ENCODE results near the gene LMBR1. TPM values are rescaled to one million over a fixed set of nuclear protein-coding genes. Genes with fewer than 3 reads are reported as not detected.
"Not testable (repeated sequence)": the region's sequence is repeated elsewhere in the genome, so short reads cannot be mapped to it uniquely, and the experiment has no call there.

The LMBR1 gene
- total RNA-seq, 1 donor from 2014 or later, result 60.5 TPM

DNA sequence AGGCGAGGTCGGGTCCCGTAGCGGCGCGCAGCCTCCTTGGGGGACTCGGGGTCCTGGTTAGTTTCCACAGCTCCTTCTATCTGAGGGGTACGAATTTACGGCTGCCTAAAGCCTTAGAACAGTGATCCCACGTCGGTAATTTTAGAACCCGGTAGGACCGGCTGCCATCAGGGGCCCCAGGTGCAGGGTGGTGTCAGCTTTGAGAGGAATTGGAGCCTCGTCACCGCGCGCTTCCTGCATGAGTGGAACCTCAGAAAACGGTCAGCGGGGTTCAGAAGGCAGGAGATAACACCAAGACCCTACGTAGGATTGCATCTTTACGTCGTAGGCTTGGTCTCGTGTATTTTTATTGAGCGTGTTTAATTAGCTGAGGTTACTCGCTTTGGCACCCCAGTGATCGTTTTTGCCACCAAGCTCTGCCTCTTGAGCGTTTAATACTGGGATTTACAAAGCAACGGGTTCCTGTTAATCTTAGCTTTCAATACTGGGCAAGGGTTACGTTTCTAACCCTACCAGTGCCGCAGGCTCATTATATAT is 252.0 kb downstream of the LMBR1 start:
- peaks cover 1% of the 10 kb centered on the region for H3K27me3 Mint-ChIP-seq (ENCODE audit: low read depth)
- peak overlapping the region; percentile 97 for H3K4me3 Mint-ChIP-seq (ENCODE audit: low read depth)
- peaks cover 4% of the 10 kb centered on the region for H3K9me3 Mint-ChIP-seq
- peak overlapping the region; percentile 100 for H3K27ac Mint-ChIP-seq
- H3K4me1 Mint-ChIP-seq (ENCODE audit: low read depth), result peaks cover 36% of the 10 kb centered on the region
- peaks cover 30% of the 10 kb centered on the region for H3K36me3 Mint-ChIP-seq (ENCODE audit: low read depth)
- intact Hi-C loops (cut with micrococcal nuclease), result loop anchor here (1.0 to 2.0 kb wide), 6 partner anchors 16 to 836 kb away; partner anchors contain the start of gene LMBR1
- peak; percentile 72 for DNase-seq (ENCODE audit: low spot score)

DNA sequence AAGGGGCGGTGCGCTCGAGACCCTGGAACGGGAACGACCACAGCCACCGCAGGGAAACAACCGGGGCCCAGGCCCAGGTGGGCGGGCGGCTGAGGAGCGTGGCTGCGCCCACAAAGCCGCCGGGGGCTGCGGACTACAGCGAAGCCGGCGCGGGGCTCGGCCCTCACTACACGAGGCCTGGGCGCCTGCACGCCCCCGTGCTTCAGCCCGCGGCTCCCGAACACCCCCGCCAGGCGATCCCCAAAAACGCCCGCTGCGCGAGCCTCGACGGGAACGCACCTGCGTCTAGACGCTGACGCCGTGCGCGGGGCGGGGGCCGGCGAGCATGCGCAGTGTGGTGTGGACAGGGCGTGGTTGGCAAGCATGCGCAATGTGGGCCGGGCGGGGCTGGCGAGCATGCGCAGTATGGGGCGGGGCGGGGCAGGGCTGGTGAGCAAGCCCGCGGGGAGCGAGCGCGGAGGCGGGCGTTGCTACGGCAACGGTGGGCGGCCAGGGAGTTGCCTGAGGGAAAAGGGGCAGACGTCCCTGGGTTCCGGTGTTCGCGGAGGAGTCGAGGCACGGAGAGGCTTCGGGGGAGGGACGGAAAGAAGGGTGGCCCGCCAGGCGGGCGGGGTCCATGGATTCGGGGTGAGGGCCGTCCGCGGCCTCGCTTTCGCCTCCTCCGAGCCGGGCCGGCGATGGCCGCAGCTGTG is 252.6 kb downstream of the LMBR1 start, which contains the start of gene RNF32:
TSS of gene RNF32 (plus strand) at position 518 of the 692 bp plus-strand sequence. CDS start 3,104 bp downstream, outside the sequence.
- intact Hi-C loops (cut with micrococcal nuclease), result loop anchor here (1.0 to 2.0 kb wide), 6 partner anchors 15 to 836 kb away; partner anchors contain the start of gene LMBR1

DNA sequence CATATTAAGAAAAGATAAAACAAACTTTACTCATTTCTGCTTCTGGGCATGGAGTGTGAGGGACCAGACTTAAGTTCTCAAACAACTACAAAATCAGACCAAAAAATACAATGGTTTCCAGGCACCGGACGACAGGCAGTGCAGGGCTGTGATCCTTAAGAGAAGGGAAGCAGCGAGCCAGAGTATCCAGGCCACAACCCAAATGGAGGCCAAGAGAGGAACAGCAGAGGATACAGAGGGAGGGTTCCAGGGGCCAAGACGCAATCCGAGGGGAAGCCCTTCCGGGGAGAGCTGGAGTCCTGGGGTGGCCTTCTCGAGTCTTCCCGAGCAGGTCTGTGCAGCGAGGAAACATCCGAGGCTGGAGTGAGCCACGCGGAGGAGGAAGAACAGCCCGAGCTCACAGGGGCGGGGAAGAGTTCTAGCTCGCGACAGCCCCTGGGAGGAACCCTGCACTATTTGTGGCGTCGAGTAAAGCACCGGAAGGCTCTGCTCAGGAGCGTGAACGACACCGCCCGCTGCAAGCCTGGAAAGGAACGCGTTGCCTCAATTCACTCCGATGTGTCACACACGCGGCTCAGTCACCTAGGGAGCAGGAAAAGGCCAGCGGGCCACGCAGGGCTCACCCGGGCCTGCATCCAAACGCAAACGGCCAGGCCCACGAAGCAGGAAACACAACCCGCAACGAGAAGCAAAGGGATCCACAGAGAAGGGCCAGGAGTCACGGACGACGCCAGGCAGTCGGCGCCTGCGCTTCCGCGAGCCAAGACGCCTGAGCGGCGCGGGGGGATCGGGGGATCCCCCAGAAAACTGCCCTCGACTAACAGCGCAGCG is 253.3 kb downstream of the LMBR1 start:
- no peak for DNase-seq (ENCODE audit: low spot score)
- peak overlapping the region; percentile 94 for H3K27ac Mint-ChIP-seq
- intact Hi-C loops (cut with micrococcal nuclease), result loop anchor here (1.0 to 2.0 kb wide), 6 partner anchors 14 to 835 kb away; partner anchors contain the start of gene LMBR1
- peak overlapping the region; percentile 97 for H3K4me3 Mint-ChIP-seq (ENCODE audit: low read depth)
- H3K4me1 Mint-ChIP-seq (ENCODE audit: low read depth), result peaks cover 36% of the 10 kb centered on the region
- H3K27me3 Mint-ChIP-seq (ENCODE audit: low read depth), result no peaks in the 10 kb centered on the region
- peaks cover 34% of the 10 kb centered on the region for H3K36me3 Mint-ChIP-seq (ENCODE audit: low read depth)
- H3K9me3 Mint-ChIP-seq, result peaks cover 4% of the 10 kb centered on the region

More for the DNA sequence above, 252.6 kb downstream of the LMBR1 start, which contains the start of gene RNF32:
- H3K4me1 Mint-ChIP-seq (ENCODE audit: low read depth), result peaks cover 36% of the 10 kb centered on the region
- no peaks in the 10 kb centered on the region for H3K27me3 Mint-ChIP-seq (ENCODE audit: low read depth)
- peaks cover 4% of the 10 kb centered on the region for H3K9me3 Mint-ChIP-seq
- H3K36me3 Mint-ChIP-seq (ENCODE audit: low read depth), result peaks cover 34% of the 10 kb centered on the region
- peak within 1 kb of the TSS; percentile 97 for H3K4me3 Mint-ChIP-seq (ENCODE audit: low read depth)
- H3K27ac Mint-ChIP-seq, result peak within 1 kb of the TSS; percentile 100
- DNase-seq (ENCODE audit: low spot score), result peak; percentile 95

DNA sequence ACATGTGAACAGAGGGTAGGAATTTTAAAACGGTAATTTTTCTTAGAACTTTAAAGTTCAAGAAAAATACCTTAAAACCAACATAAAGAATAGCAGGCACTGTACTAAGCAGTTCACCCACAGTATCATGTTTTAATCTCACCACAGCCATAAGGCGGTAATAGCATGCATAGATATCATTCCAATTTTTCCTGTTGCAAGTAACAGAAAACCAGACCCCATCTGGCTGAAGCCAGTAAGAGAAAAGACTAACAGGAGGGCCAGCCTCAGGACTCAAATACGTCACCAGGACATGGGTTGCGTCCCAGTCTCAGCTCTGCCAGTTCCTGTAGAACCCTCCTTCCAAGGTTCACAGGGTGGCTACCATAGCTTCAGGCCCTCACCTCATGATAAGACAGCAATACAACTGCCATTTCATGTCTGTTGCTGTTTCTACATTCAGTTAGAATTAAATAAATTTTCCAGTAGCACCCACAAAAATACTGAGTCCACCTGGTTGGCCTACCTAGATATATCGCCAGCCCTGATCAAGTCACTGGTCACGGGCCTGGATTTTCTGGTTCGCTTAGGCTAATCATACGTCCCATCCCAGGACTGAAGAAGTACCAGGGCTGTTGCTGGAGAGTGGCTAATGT is 254.4 kb downstream of the LMBR1 start:
- Mint-ChIP-seq H3K4me1 (ENCODE audit: low read depth) (peaks cover 36% of the 10 kb centered on the region), H3K9me3 (peaks cover 4% of the 10 kb centered on the region), H3K4me3 (ENCODE audit: low read depth) (peak overlapping the region; percentile 97), H3K27ac (peak overlapping the region; percentile 94), H3K27me3 (ENCODE audit: low read depth) (peaks cover 2% of the 10 kb centered on the region), H3K36me3 (ENCODE audit: low read depth) (peaks cover 36% of the 10 kb centered on the region)
- intact Hi-C loops (cut with micrococcal nuclease), result no loop called here
- DNase-seq (ENCODE audit: low spot score), result no peak

DNA sequence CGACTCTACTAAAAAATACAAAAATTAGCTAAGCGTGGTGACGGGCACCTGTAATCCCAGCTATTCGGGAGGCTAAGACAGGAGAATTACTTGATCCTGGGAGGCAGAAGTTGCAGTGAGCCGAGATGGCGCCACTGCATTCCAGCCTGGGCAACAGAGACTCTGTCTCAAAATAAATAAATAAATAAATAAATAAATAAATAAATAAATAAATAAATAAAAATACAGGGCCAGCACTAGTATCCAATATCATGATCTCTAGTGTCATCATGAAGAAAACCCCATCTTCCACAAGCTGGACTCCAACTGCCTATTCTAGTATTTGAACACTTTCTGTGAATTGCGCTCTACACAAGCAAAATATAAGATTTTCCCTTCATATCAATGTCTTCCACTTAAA is 255.9 kb downstream of the LMBR1 start:
- H3K4me3 Mint-ChIP-seq (ENCODE audit: low read depth); H3K9me3 Mint-ChIP-seq; H3K27ac Mint-ChIP-seq; DNase-seq (ENCODE audit: low spot score); H3K27me3 Mint-ChIP-seq (ENCODE audit: low read depth); intact Hi-C loops (cut with micrococcal nuclease): not testable (repeated sequence)
- Mint-ChIP-seq H3K4me1 (ENCODE audit: low read depth) (peaks cover 32% of the 10 kb centered on the region), H3K36me3 (ENCODE audit: low read depth) (peaks cover 41% of the 10 kb centered on the region)

DNA sequence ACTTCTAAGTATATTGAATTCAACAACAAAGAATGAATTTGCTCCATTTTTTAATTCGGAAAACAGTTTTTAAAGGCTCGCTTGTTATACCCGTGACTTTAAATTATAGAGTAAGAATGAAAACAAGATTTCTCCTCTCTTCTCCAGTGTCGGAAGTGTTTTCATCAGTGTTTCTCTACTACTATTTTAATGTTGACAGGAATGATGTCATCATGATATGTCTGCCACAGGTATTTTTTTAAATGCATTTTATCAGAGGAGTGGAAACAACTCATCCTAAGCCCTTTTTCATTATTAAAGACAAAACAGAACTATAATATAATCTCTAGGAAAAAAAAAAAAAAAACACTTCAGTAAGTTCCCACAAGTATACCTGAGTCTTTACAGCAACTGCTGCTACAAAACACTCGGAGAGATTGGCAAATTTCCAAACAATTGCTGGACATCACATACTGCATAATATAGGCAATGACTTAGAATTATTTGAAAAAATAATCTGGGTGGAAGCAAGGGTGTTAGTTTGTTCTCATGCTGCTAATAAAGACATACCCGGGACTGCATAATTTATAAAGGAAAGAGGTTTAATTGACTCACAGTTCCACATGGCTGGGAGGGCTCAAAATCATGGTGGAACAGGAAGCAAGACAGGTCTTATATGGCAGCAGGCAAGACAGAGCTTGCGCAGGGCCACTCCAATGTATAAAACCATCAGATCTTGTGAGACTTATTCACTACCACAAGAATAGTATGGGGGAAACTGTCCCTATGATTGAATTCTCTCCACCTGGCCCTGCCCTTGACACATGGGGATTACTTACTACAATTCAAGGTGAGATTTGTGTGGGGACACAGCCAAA is 257.2 kb downstream of the LMBR1 start:
- no peak overlapping the region for H3K27ac Mint-ChIP-seq
- peaks cover 26% of the 10 kb centered on the region for H3K4me1 Mint-ChIP-seq (ENCODE audit: low read depth)

DNA sequence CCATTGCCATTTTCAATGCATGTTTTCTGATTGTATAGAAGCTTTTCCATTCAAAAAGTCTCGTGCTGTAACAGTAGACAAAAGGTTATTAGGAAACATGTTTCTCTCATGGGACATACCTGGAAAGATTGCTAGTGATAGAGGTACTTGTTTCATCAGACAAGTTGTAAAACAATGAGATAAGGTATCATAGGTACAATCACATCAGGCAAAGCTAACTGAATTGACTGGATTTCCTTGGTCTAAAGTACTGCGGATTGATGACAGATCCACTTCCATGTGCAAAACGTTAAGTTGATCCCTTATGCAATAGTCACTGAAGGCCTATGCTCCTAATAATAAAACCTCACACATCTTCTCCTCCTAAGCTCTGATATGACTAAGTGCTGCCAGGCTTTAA is 258.9 kb downstream of the LMBR1 start:
- H3K27ac Mint-ChIP-seq, result no peak overlapping the region

More for the DNA sequence above, 257.2 kb downstream of the LMBR1 start:
- intact Hi-C loops (cut with micrococcal nuclease), result no loop called here
- H3K36me3 Mint-ChIP-seq (ENCODE audit: low read depth), result peaks cover 41% of the 10 kb centered on the region
- no peak for DNase-seq (ENCODE audit: low spot score)
- H3K9me3 Mint-ChIP-seq, result peaks cover 4% of the 10 kb centered on the region
- H3K27me3 Mint-ChIP-seq (ENCODE audit: low read depth), result peaks cover 4% of the 10 kb centered on the region
- H3K4me3 Mint-ChIP-seq (ENCODE audit: low read depth), result no peak overlapping the region

DNA sequence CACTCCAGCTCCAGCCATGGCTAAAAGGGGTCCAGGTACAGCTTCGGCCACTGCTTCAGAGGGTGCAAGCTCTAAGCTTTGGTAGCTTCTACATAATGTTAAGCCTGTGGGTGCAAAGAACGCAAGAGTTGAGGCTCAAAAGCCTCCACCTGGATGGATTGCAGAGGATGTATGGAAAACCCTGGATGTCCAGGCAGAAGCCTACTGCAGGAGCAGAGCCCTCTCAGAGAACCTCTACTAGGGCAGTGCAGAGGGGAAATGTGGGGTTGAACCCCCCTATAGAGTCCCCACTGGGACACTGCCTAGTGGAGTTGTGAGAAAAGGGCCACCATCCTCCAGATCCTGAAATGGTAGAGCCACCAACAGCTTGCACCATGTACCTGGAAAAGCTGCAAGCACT is 263.1 kb downstream of the LMBR1 start:
- no peak for DNase-seq (ENCODE audit: low spot score)
- no peak overlapping the region for H3K4me3 Mint-ChIP-seq (ENCODE audit: low read depth)
- no peak overlapping the region for H3K27ac Mint-ChIP-seq
- intact Hi-C loops (cut with micrococcal nuclease), result no loop called here
- H3K36me3 Mint-ChIP-seq (ENCODE audit: low read depth), result peaks cover 38% of the 10 kb centered on the region
- H3K27me3 Mint-ChIP-seq (ENCODE audit: low read depth), result peaks cover 4% of the 10 kb centered on the region
- peaks cover 23% of the 10 kb centered on the region for H3K9me3 Mint-ChIP-seq
- peaks cover 6% of the 10 kb centered on the region for H3K4me1 Mint-ChIP-seq (ENCODE audit: low read depth)

More for the DNA sequence above, 258.9 kb downstream of the LMBR1 start:
- H3K9me3 Mint-ChIP-seq, result peaks cover 15% of the 10 kb centered on the region
- no peak overlapping the region for H3K4me3 Mint-ChIP-seq (ENCODE audit: low read depth)
- no peak for DNase-seq (ENCODE audit: low spot score)
- intact Hi-C loops (cut with micrococcal nuclease), result no loop called here
- H3K4me1 Mint-ChIP-seq (ENCODE audit: low read depth), result peaks cover 18% of the 10 kb centered on the region
- H3K27me3 Mint-ChIP-seq (ENCODE audit: low read depth), result peaks cover 4% of the 10 kb centered on the region
- H3K36me3 Mint-ChIP-seq (ENCODE audit: low read depth), result peaks cover 47% of the 10 kb centered on the region

DNA sequence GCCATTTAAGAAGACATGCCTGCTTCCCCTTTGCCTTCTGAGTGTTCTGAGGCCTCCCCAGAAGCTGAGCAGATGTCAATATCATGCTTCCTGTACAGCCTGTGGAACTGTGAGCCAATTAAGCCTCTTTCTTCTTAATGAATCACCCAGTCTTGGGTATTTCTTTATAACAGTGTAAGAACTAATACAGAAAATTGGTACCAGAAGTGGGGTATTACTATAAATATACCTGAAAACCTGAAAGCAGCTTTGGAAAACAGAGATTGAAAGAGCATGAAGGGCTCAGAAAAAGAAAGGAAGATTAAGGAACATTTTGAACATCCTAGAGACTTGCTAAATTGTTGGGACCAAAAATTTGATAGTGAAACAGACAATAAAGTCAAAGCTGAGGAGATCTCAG is 264.4 kb downstream of the LMBR1 start:
- intact Hi-C loops (cut with micrococcal nuclease), result no loop called here
- peaks cover 12% of the 10 kb centered on the region for H3K4me1 Mint-ChIP-seq (ENCODE audit: low read depth)
- H3K4me3 Mint-ChIP-seq (ENCODE audit: low read depth), result no peak overlapping the region
- no peak for DNase-seq (ENCODE audit: low spot score)
- H3K27me3 Mint-ChIP-seq (ENCODE audit: low read depth), result peaks cover 2% of the 10 kb centered on the region
- H3K27ac Mint-ChIP-seq, result no peak overlapping the region
- H3K36me3 Mint-ChIP-seq (ENCODE audit: low read depth), result peaks cover 42% of the 10 kb centered on the region
- peaks cover 23% of the 10 kb centered on the region for H3K9me3 Mint-ChIP-seq
